Measurements from ENCODE around the gene CNNM2.

- TF ChIP-seq POLR2A (IDR thresholded peaks at IDR 0.05), result no peak
- TF ChIP-seq, protein P1, sequence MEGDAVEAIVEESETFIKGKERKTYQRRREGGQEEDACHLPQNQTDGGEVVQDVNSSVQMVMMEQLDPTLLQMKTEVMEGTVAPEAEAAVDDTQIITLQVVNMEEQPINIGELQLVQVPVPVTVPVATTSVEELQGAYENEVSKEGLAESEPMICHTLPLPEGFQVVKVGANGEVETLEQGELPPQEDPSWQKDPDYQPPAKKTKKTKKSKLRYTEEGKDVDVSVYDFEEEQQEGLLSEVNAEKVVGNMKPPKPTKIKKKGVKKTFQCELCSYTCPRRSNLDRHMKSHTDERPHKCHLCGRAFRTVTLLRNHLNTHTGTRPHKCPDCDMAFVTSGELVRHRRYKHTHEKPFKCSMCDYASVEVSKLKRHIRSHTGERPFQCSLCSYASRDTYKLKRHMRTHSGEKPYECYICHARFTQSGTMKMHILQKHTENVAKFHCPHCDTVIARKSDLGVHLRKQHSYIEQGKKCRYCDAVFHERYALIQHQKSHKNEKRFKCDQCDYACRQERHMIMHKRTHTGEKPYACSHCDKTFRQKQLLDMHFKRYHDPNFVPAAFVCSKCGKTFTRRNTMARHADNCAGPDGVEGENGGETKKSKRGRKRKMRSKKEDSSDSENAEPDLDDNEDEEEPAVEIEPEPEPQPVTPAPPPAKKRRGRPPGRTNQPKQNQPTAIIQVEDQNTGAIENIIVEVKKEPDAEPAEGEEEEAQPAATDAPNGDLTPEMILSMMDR (IDR thresholded peaks at IDR 0.05), result no peak
- no peak for TF ChIP-seq POLR2AphosphoS5 (IDR thresholded peaks at IDR 0.05)
These were observed 203.1 kb downstream of the CNNM2 start for GRCh38 chr10:103120977-103121735.
